HepG2 (cell line): ENCODE results near the gene PRR12. TPM values are rescaled to one million over a fixed set of nuclear protein-coding genes. Genes with fewer than 3 reads are reported as not detected.
A peak's percentile ranks its signal among the peaks of the same experiment; 100 is the strongest.

Source experiments
- ARID4A ChIP-seq: sonication (generic); formaldehyde crosslinking; IDR thresholded peaks from 2 replicates; pipeline ENCODE4 v1.5.0; 2020; ENCODE audit warnings: mild to moderate bottlenecking, missing genetic modification reagents, borderline replicate concordance
- CBX5 ChIP-seq: sonication (generic); formaldehyde crosslinking; IDR thresholded peaks from 2 replicates; pipeline ENCODE4 v1.4.0; 2020; ENCODE audit warnings: missing genetic modification reagents, borderline replicate concordance
- FOXM1 ChIP-seq: sonication (generic); formaldehyde crosslinking; IDR thresholded peaks from 2 replicates; pipeline ENCODE4 v1.5.0; 2020; ENCODE audit warnings: missing genetic modification reagents
- MLXIP ChIP-seq: sonication (generic); formaldehyde crosslinking; IDR thresholded peaks from 2 replicates; pipeline ENCODE4 v1.9.0; 2021; ENCODE audit warnings: missing genetic modification reagents, borderline replicate concordance
- PRMT3 ChIP-seq: sonication (generic); formaldehyde crosslinking; IDR thresholded peaks from 2 replicates; pipeline ENCODE4 v1.8.1; 2022; ENCODE audit warnings: low read depth, mild to moderate bottlenecking, moderate library complexity, missing genetic modification reagents, borderline replicate concordance
- SKI ChIP-seq: fragments of 450-650 bp; IDR thresholded peaks from one replicate; pipeline ENCODE4 v1.6.1; 2018; ENCODE audit warnings: mild to moderate bottlenecking; ENCODE audit not compliant: partially characterized antibody
- SP2 ChIP-seq: sonication (generic); formaldehyde crosslinking; IDR thresholded peaks from 2 replicates; pipeline ENCODE4 v1.5.1; 2020; ENCODE audit warnings: mild to moderate bottlenecking, missing genetic modification reagents
- TFDP1 ChIP-seq: IDR thresholded peaks from 2 replicates; pipeline ENCODE4 v1.6.1; 2016; ENCODE audit warnings: missing compliant biosample characterization, missing genetic modification reagents, borderline replicate concordance
- ZNF251 ChIP-seq: sonication (generic); formaldehyde crosslinking; IDR thresholded peaks from 2 replicates; pipeline ENCODE4 v1.9.0; 2021; ENCODE audit warnings: mild to moderate bottlenecking, missing genetic modification reagents
- ZNF318 ChIP-seq: sonication (generic); formaldehyde crosslinking; IDR thresholded peaks from 2 replicates; pipeline ENCODE4 v1.4.0; 2020; ENCODE audit warnings: mild to moderate bottlenecking, missing genetic modification reagents
- polyA plus RNA-seq, 8 experiments: library from polyadenylated mRNA; depleted of rRNA in 3 of 8; stranded (reverse) in 7 of 8; unstranded in 1 of 8; fragments of >200 nt; fragmentation: Illumina TruSeq in 4 of 8; extraction: Trizol in 4 of 8; gene quantifications; 2 replicates each; pipeline versions ENCODE4 v1.2.1 to v1.2.3, GENCODE V29; 2011 to 2016; ENCODE audit warnings: low read depth in 4 of 8, missing spikeins in 1 of 8, mixed read lengths in 1 of 8; ENCODE audit not compliant: insufficient read depth in 1 of 8
- total RNA-seq, 5 experiments: library from RNA; depleted of rRNA; stranded (reverse); fragments of >200 nt; fragmentation: Illumina TruSeq; extraction: Trizol; gene quantifications; 2 replicates each; pipeline ENCODE4 v1.2.3, GENCODE V29; 2016; ENCODE audit warnings: low read depth in 1 of 5

PRR12 gene
- total and polyA plus RNA-seq, 2 of the 13 experiments (the other 11 are each of a cell fraction or from before 2014, with no cell fraction given), result 0.62 to 1.5 TPM

GRCh38 chr19:49614096-49614833, 23.3 kb downstream of the PRR12 start (continued):
- TF ChIP-seq ARID4A (CRISPR knock-in tag) (no peak), SP2 (CRISPR knock-in tag) (no peak), CBX5 (CRISPR knock-in tag) (no peak), ZNF318 (CRISPR knock-in tag) (no peak), PRMT3 (no peak), TFDP1 (CRISPR knock-in tag) (no peak), FOXM1 (no peak), SKI (peak; percentile 57), MLXIP (CRISPR knock-in tag) (no peak), ZNF251 (no peak)
